ENCODE measurements around the gene SEC14L1.

The SEC14L1 gene

GRCh38 chr17:77191244-77191643, 50.5 kb downstream of the SEC14L1 start:
- no peak for DNase-seq (ENCODE audit: low spot score)

GRCh38 chr17:77193653-77194052, 52.9 kb downstream of the SEC14L1 start:
- no peak for DNase-seq (ENCODE audit: low spot score)

- no peak for DNase-seq (ENCODE audit: low spot score)
Observed at GRCh38 chr17:77194179-77194578, 53.4 kb downstream of the SEC14L1 start.

GRCh38 chr17:77196251-77196650, 55.5 kb downstream of the SEC14L1 start:
- no peak for DNase-seq (ENCODE audit: low spot score)

GRCh38 chr17:77197115-77197514, 56.3 kb downstream of the SEC14L1 start:
- DNase-seq (ENCODE audit: low spot score): no peak

- DNase-seq (ENCODE audit: low spot score): no peak
Observed at GRCh38 chr17:77200711-77201110, 59.9 kb downstream of the SEC14L1 start.

- no peak for DNase-seq (ENCODE audit: low spot score)
Observed at GRCh38 chr17:77203436-77203835, 62.7 kb downstream of the SEC14L1 start.

DNA sequence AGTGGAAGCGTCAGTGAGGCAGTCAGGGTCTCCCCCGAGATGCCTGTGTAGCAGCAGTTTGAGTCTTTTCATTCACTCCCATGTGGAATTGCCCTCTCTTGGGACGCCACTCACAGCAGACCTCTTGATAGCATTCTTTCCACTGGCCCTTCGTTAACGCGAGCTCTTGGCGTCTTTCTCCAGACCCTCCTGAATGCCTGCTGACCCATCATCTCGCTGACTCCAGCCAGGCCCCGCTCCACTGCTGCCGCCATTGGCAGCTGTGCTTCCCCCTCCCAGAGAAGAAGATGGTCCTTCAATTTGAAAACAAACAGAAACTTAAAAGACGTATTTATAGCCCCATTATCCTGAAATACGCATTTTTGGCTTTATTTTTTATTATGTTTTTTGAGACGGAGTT, 63.1 kb downstream of the SEC14L1 start:
- no peak for DNase-seq (ENCODE audit: low spot score)

- no peak for DNase-seq (ENCODE audit: low spot score)
Observed at GRCh38 chr17:77204536-77204935, 63.8 kb downstream of the SEC14L1 start.

- DNase-seq (ENCODE audit: low spot score): no peak
Observed at GRCh38 chr17:77205396-77206125, 64.8 kb downstream of the SEC14L1 start.

DNA sequence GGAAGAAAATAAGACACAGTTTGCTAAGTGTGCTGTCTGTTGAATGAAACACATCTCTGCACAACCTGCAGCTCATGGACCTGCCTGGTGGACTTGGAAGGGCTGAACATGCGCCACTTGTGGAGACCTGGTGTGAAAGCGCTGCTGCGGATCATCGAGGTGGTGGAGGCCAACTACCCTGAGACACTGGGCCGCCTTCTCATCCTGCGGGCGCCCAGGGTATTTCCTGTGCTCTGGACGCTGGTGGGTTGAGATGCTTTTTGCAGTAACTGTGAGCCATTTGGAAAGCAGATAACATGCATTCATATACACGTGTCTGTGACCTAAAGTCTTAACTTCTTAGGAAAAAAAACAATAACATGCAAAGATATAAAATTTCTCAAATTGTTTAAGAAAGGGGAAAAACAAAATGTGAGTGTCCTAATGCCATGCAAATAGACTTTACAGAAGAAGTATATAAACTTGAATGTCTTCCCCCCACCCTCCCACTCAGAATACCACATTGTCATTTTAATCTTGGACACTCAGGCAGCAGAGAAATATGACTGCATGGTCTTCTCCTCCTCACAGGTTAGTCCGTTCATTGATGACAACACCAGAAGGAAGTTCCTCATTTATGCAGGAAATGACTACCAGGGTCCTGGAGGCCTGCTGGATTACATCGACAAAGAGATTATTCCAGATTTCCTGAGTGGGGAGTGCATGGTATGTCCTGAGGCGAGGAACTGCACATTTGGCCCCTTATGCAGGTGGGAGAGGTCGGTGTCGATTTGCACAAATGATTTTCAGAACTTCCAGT, 65.6 kb downstream of the SEC14L1 start:
- DNase-seq (ENCODE audit: low spot score): no peak

DNA sequence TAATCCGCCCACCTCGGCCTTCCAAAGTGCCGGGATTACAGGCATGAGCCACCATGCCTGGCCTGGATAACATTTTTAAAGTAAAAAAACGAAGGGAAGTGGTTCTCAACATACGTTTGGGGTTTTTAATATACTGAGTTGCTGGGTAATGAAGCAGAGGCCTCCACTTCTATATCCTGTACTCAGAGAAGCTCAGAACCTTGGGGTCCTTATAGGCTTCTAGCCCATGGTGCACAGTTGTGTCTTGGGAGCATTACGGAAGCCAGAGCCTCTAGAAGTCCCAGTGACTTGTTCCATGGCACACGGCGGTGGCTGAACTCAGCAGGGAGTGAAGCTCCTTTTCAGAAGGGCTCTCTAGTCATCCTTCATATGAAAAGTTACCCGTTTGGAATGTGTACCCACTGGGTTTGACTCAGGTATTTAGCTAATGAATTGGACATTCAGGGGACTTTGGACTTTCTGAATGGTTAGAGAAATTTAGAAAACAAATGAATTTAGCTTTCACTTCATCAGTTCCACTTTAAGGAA, 67.0 kb downstream of the SEC14L1 start:
- no peak for DNase-seq (ENCODE audit: low spot score)

DNA sequence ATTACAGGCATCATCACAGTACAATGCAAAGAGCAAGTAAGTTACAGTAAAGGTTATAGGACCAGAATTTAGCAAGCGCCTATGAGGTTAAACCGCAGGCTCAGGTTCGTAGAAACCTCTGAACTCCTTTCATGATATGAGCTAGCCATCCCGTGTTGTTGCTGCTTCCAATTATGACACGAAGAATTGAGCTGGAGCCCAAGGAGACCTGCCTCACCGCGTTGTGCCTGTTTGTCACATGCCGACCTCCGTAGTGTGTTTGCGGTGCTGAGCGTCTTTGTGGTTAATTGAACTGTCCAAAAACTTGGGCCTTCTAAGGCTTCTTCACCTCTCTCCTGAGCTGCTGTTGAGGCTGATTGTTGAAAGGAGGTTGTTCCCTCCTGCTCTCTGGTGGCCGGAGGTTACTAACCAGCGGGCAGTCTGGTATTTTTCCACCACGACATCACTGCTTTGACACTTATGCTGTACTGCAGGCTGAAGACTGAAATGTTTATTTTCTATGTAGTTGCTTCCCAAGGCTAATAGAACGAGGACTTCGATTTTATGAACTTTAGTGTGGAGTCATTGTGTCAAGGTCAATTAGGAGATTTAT, 67.5 kb downstream of the SEC14L1 start:
- DNase-seq (ENCODE audit: low spot score): no peak

DNA sequence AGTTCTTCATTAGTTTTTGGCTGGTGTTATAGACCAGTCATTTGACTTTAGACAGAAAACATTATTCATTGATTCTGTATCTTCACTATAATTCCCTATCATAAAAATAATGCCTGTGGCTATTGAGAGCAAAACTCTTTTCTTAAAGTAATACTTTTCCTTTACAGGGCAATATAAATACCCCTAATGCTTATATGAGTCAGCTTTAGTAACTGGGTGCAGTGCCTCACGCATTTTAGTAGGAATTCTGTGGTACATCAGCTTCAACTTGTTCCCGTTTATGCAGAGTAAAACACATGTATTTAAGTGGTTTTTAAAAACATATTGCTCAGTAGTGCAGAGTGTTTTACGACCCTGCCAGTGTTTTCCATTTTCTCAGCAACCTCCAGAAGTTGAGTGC, 68.1 kb downstream of the SEC14L1 start:
- no peak for DNase-seq (ENCODE audit: low spot score)

DNA sequence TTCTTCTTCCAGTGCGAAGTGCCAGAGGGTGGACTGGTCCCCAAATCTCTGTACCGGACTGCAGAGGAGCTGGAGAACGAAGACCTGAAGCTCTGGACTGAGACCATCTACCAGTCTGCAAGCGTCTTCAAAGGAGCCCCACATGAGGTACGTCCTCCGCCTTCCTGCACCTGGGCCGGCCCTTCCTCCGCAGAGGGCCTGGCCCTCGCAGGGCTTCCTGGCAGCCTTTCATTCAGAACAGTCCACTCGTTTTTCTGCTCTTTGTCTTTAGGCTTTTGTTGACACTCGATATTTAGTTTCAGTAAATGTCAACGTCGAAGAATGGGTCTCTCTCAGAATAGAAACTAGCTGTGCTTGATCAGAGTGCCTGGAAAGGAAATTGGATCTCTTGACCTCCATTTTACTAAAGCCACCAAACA, 68.6 kb downstream of the SEC14L1 start:
- no peak for DNase-seq (ENCODE audit: low spot score)

- no peak for DNase-seq (ENCODE audit: low spot score)
Observed at GRCh38 chr17:77210331-77210730, 69.6 kb downstream of the SEC14L1 start.

- no peak for DNase-seq (ENCODE audit: low spot score)
Observed at GRCh38 chr17:77210946-77211541, 70.3 kb downstream of the SEC14L1 start.

- DNase-seq (ENCODE audit: low spot score): no peak
Observed at GRCh38 chr17:77211681-77212080, 70.9 kb downstream of the SEC14L1 start.

- DNase-seq (ENCODE audit: low spot score): no peak
Observed at GRCh38 chr17:77212081-77212832, 71.5 kb downstream of the SEC14L1 start.

- no peak for DNase-seq (ENCODE audit: low spot score)
Observed at GRCh38 chr17:77212833-77213777, 72.3 kb downstream of the SEC14L1 start.

- DNase-seq (ENCODE audit: low spot score): no peak
Observed at GRCh38 chr17:77213778-77214132, 73.0 kb downstream of the SEC14L1 start.
